Heart left ventricle (tissue), 16 donors: ENCODE data around the gene PTPRU. TPM values are rescaled to one million over a fixed set of nuclear protein-coding genes. Genes with fewer than 3 reads are reported as not detected.
A peak's percentile ranks its signal among the peaks of the same experiment; 100 is the strongest.

Source experiments
- ATAC-seq, 4 donors: fragments of 200-7000 bp; cut with Tn5 transposase; one replicate each; pipeline ENCODE4 v1.9.1; 2020 to 2022; ENCODE audit warnings: moderate library complexity in 4 of 4, mild to moderate bottlenecking in 3 of 4, moderate number of reproducible peaks in 1 of 4
- DNase-seq, 5 donors: peaks; one replicate each; pipeline ENCODE4 v3.0.0-alpha.2; 2020
- H3K27ac ChIP-seq, 12 donors: fragments of 200-600 bp; sonication (generic) in 4 of 12; one replicate each; pipeline versions ENCODE4 v1.5.0 to v1.8.0; 2016 to 2022; ENCODE audit warnings: mild to moderate bottlenecking in 2 of 12
- H3K27me3 ChIP-seq, 9 donors: fragments of 200-600 bp; sonication (generic) in 2 of 9; one replicate each; pipeline versions ENCODE4 v1.5.1 to v1.8.0; 2016 to 2022; ENCODE audit warnings: mild to moderate bottlenecking in 3 of 9
- H3K36me3 ChIP-seq, 9 donors: fragments of 200-600 bp; sonication (generic) in 2 of 9; one replicate each; pipeline versions ENCODE4 v1.5.0 to v1.8.0; 2018 to 2022; ENCODE audit warnings: mild to moderate bottlenecking in 2 of 9
- H3K4me1 ChIP-seq, 12 donors: fragments of 200-600 bp; sonication (generic) in 4 of 12; one replicate each; pipeline versions ENCODE4 v1.5.0 to v1.8.0; 2016 to 2022; ENCODE audit warnings: mild to moderate bottlenecking in 3 of 12
- H3K4me3 ChIP-seq, 12 donors: fragments of 200-600 bp; sonication (generic) in 4 of 12; one replicate each; pipeline versions ENCODE4 v1.5.0 to v1.8.0; 2017 to 2022; ENCODE audit warnings: mild to moderate bottlenecking in 9 of 12, moderate library complexity in 4 of 12
- H3K9me3 ChIP-seq, 12 donors: fragments of 200-600 bp; sonication (generic) in 4 of 12; one replicate each; pipeline versions ENCODE4 v1.5.0 to v1.8.0; 2016 to 2022; ENCODE audit warnings: mild to moderate bottlenecking in 1 of 12
- POLR2A ChIP-seq, 2 donors: fragments of 450-650 bp; IDR thresholded peaks; one replicate each; pipeline ENCODE4 v1.6.1; 2017; ENCODE audit warnings: antibody characterized with exemption in 2 of 2, mild to moderate bottlenecking in 2 of 2, moderate library complexity in 2 of 2
- WGBS, 4 donors: extraction: QIAGEN DNeasy Blood & Tissue Kit in 2 of 4; methylation state at CpG; one replicate each; pipeline versions ENCODE4 v1.1.5 to v1.1.7; 2013 to 2018; 5-methylcytosine and 5-hydroxymethylcytosine counted together
- intact Hi-C, 10 donors: fragments of 100-400 bp; cut with DNase I; formaldehyde crosslinking; loops; one replicate each; pipeline versions ENCODE4 v1.11.1 to v1.14.2; 2022
- polyA plus RNA-seq, 2 donors: library from polyadenylated mRNA; stranded (reverse); fragments of 200-250 nt; gene quantifications; one replicate each; pipeline ENCODE4 v1.2.3, GENCODE V29; 2013
- total RNA-seq, 9 donors: library from RNA; depleted of rRNA in 2 of 9; stranded (reverse); fragments of >200 nt in 2 of 9; fragmentation: NEBNext Ultra II Directional in 3 of 9; extraction: Animal tissue kit (Norgen Biotek cat#: 25700) in 3 of 9; gene quantifications; one replicate each; pipeline versions ENCODE4 v1.1.0 to v1.2.4, GENCODE V29; 2016 to 2023
- TF ChIP-seq, protein P1 (sequence below), 12 donors: fragments of 200-600 bp; sonication (generic) in 4 of 12; IDR thresholded peaks; one replicate each; pipeline versions ENCODE4 v1.5.0 to v1.8.0; 2018 to 2022; ENCODE audit warnings: antibody characterized with exemption in 12 of 12, mild to moderate bottlenecking in 5 of 12
- donor health status: ischemic (EF 13 %, LVEDD 7.1; RV severe dilation, severe dysfunction).
- donor health status: healthy with polysubstance abuse.
- donor health status: DM: no; HTN: yes; CAD: no.
- donor health status: DM: no; HTN: no; CAD: no.
- donor health status: ischemic (EF 25% LVEDD 6.9; RV normal size, moderate dysfunction).
- donor health status: ischemic (EF 25% LVEDD 5.7; RV mildly dilated, moderate dysfunction).
- donor health status: healthy.
- donor health status: DM: yes; HTN: yes; CAD: no.
- donor health status: ischemic (EF 35%, LVEDD 5.7; RV mildly dilated, moderate dysfunction).
- donor health status: nonischemic (EF 11% LVEDD 7.7; RV severe dilation, severe dysfunction).
- donor health status: DM: yes; HTN: yes; CAD: no.
- donor health status: PGD.
- donor health status: ischemic (EF 29% LVEDD 5.4; RV normal size, mild dysfunction).
- donor health status: nonischemic (EF 23%, LVEDD 6.1; RV moderate dilation, normal function).

The PTPRU gene
- total and polyA plus RNA-seq, 11 donors = 7.1 to 59.9 (median 16.2) TPM

GRCh38 chr1:29278124-29278523 lies 41.8 kb downstream of the PTPRU start:
- peaks cover 0 to 19% (median 3%) of the 10 kb centered on the region in 9 donors for H3K36me3 ChIP-seq
- WGBS, 4 donors = 61 to 89% (median 70%) methylated on average over 3 of the region's 3 CpGs
- no peaks in the 10 kb centered on the region for H3K4me1 ChIP-seq
- ATAC-seq = no peak
- no peak overlapping the region for H3K4me3 ChIP-seq
- H3K27me3 ChIP-seq = no peaks in the 10 kb centered on the region
- DNase-seq = no peak
- TF ChIP-seq POLR2A (IDR thresholded peaks at IDR 0.05) = no peak
- TF ChIP-seq, protein P1, sequence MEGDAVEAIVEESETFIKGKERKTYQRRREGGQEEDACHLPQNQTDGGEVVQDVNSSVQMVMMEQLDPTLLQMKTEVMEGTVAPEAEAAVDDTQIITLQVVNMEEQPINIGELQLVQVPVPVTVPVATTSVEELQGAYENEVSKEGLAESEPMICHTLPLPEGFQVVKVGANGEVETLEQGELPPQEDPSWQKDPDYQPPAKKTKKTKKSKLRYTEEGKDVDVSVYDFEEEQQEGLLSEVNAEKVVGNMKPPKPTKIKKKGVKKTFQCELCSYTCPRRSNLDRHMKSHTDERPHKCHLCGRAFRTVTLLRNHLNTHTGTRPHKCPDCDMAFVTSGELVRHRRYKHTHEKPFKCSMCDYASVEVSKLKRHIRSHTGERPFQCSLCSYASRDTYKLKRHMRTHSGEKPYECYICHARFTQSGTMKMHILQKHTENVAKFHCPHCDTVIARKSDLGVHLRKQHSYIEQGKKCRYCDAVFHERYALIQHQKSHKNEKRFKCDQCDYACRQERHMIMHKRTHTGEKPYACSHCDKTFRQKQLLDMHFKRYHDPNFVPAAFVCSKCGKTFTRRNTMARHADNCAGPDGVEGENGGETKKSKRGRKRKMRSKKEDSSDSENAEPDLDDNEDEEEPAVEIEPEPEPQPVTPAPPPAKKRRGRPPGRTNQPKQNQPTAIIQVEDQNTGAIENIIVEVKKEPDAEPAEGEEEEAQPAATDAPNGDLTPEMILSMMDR (IDR thresholded peaks at IDR 0.05) = no peak
- intact Hi-C loops = no loop called here
- no peak overlapping the region for H3K27ac ChIP-seq
- peaks cover 0 to 5% (median 0%) of the 10 kb centered on the region in 12 donors for H3K9me3 ChIP-seq

GRCh38 chr1:29279406-29279805 lies 43.1 kb downstream of the PTPRU start:
- H3K36me3 ChIP-seq = peaks cover 0 to 19% (median 3%) of the 10 kb centered on the region in 9 donors
- WGBS, 4 donors = 92 to 95% (median 93%) methylated on average over 7 to 13 of the region's 13 CpGs
- TF ChIP-seq, protein P1 (IDR thresholded peaks at IDR 0.05) = no peak
- no peak for TF ChIP-seq POLR2A (IDR thresholded peaks at IDR 0.05)
- intact Hi-C loops = no loop called here
- peaks cover 0 to 5% (median 0%) of the 10 kb centered on the region in 12 donors for H3K9me3 ChIP-seq
- DNase-seq (no peak), ATAC-seq (no peak)
- H3K27me3 ChIP-seq = no peaks in the 10 kb centered on the region
- H3K4me1 ChIP-seq = no peaks in the 10 kb centered on the region
- no peak overlapping the region for H3K27ac ChIP-seq
- no peak overlapping the region for H3K4me3 ChIP-seq

DNA sequence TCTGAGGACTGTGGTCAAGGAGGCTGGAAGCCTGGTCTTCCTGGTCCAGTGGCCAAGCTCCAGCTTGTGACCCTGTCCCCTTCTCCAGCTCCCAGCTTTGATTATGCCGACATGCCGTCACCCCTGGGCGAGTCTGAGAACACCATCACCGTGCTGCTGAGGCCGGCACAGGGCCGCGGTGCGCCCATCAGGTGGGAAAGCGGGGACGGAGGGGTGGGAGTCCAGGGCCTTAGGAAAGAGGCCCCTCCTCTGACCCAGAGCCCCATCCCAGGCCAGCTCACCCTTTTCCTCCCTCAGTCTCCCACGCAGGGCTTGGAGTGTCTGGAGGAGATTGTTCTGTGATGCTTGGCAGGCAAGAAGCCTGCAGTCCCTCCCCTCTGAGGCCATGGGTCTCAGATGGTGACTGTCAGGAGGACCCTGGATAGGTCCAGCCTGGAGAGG lies 43.6 kb downstream of the PTPRU start:
- peaks cover 0 to 5% (median 0%) of the 10 kb centered on the region in 12 donors for H3K9me3 ChIP-seq
- intact Hi-C loops = no loop called here
- peaks cover 0 to 19% (median 3%) of the 10 kb centered on the region in 9 donors for H3K36me3 ChIP-seq
- TF ChIP-seq, protein P1 (IDR thresholded peaks at IDR 0.05) = no peak
- no peak for TF ChIP-seq POLR2A (IDR thresholded peaks at IDR 0.05)
- H3K27ac ChIP-seq = no peak overlapping the region
- no peaks in the 10 kb centered on the region for H3K4me1 ChIP-seq
- ATAC-seq (peak in 1 of 4 donors; percentile 52), DNase-seq (no peak)
- no peaks in the 10 kb centered on the region for H3K27me3 ChIP-seq
- 77 to 91% (median 85%) methylated on average over 10 to 11 of the region's 11 CpGs; no CpG with 5 or more reads in 1 of the 4 donors for WGBS, 4 donors
- H3K4me3 ChIP-seq = no peak overlapping the region

DNA sequence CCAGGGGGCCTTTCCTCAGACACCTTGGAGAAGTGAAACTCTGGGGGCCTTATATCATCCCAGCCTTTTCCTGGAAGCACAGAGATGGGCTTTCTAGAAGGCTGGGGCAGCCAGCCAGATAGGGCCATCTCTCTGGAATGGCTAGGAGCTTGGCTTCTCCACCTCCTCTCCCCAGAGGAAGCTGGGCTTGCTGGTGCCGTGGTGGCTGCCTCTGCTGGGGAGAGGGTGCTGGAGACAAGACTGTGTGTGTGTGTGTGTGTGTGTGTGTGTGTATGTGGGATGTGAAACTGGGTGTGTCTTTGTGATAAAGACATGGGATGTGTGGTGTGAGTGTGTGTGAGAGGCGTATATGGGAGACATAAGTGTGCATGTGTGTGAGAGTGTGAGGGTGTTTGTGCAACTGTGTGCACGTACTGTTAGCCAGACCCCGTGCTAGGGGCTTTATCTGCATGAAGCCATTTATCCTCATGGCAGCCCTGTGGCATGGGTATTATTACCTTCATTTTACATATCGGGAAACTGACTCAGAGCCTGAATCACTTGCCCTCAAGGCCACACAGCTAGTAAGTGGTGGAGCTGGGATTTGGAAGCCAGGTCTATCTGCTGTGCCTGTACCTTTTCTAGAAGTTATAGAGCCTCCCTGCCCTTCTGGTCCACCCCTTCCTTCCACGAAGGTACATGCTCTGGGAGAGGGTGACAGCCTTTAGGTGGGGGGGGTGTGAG lies 44.2 kb downstream of the PTPRU start:
- no peaks in the 10 kb centered on the region for H3K27me3 ChIP-seq
- H3K36me3 ChIP-seq = peaks cover 0 to 15% (median 3%) of the 10 kb centered on the region in 9 donors
- H3K4me3 ChIP-seq = no peak overlapping the region
- no peak for ATAC-seq
- H3K9me3 ChIP-seq = peaks cover 0 to 5% (median 0%) of the 10 kb centered on the region in 12 donors
- WGBS, 4 donors = 83 to 86% (median 85%) methylated on average over 6 of the region's 6 CpGs
- no peak for TF ChIP-seq POLR2A (IDR thresholded peaks at IDR 0.05)
- TF ChIP-seq, protein P1 (IDR thresholded peaks at IDR 0.05) = no peak
- no peaks in the 10 kb centered on the region for H3K4me1 ChIP-seq
- DNase-seq = no peak
- no peak overlapping the region for H3K27ac ChIP-seq
- intact Hi-C loops = no loop called here
